Measurements from ENCODE around the gene FMO3. TPM values are rescaled to one million over a fixed set of nuclear protein-coding genes. Genes with fewer than 3 reads are reported as not detected.

Gene FMO3
- not detected in 2 replicates for polyA plus RNA-seq
- not detected in 2 replicates for polyA minus RNA-seq

DNA sequence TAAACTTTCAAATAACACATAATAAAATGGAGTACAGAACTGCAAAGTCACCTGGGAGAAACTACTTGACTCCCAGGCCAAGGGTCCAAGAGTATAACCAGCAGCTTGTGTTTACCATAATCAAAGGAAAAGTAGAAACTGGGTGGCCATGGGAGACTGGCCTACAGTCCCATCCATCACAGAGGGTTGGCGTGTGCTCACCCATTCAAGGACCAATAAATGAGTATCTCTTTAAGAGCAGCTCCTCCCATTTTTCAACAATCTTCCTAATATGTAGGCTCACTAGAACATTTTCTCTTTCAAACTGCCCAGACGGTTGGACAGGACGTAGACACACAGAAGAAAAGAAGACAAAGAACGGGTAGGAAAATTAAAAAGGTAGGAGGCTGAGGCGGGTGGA lies at the start of gene FMO3:
FMO3 (plus strand) TSS at position 302 of the 400 bp plus-strand sequence. CDS start 1,754 bp downstream, outside the sequence.
- H3K27me3 ChIP-seq (ENCODE audit: insufficient read depth, low read depth, low read length): no peaks in the 10 kb centered on the region
- no peak within 1 kb of the TSS for H3K4me3 ChIP-seq (ENCODE audit: low read length)
- no peak within 1 kb of the TSS for H2AFZ ChIP-seq (ENCODE audit: low read depth, low read length)
- H3K4me2 ChIP-seq (ENCODE audit: low read length): no peak within 1 kb of the TSS
- H3F3A ChIP-seq (ENCODE audit: insufficient read depth, low read length, poor library complexity, severe bottlenecking): no peaks in the 10 kb centered on the region
- TF ChIP-seq EP300 (conservative IDR thresholded peaks at IDR 0.05; ENCODE audit: poor library complexity, severe bottlenecking) (no peak), TAF1 (IDR thresholded peaks at IDR 0.05; ENCODE audit: low read depth) (no peak), SMC3 (conservative IDR thresholded peaks at IDR 0.05; ENCODE audit: poor library complexity) (no peak)
- TF ChIP-seq, protein P1, sequence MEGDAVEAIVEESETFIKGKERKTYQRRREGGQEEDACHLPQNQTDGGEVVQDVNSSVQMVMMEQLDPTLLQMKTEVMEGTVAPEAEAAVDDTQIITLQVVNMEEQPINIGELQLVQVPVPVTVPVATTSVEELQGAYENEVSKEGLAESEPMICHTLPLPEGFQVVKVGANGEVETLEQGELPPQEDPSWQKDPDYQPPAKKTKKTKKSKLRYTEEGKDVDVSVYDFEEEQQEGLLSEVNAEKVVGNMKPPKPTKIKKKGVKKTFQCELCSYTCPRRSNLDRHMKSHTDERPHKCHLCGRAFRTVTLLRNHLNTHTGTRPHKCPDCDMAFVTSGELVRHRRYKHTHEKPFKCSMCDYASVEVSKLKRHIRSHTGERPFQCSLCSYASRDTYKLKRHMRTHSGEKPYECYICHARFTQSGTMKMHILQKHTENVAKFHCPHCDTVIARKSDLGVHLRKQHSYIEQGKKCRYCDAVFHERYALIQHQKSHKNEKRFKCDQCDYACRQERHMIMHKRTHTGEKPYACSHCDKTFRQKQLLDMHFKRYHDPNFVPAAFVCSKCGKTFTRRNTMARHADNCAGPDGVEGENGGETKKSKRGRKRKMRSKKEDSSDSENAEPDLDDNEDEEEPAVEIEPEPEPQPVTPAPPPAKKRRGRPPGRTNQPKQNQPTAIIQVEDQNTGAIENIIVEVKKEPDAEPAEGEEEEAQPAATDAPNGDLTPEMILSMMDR (IDR thresholded peaks at IDR 0.05; ENCODE audit: poor library complexity, severe bottlenecking): no peak
- H3K36me3 ChIP-seq (ENCODE audit: insufficient read depth, low read length): no peaks in the 10 kb centered on the region
- no peaks in the 10 kb centered on the region for H3K79me2 ChIP-seq (replicated peaks; ENCODE audit: insufficient read depth, low read length)
- no peak within 1 kb of the TSS for H3K9ac ChIP-seq (ENCODE audit: low read length)
- H3K9me3 ChIP-seq (ENCODE audit: low read length): no peaks in the 10 kb centered on the region
- no peak within 1 kb of the TSS for H3K27ac ChIP-seq (ENCODE audit: low read length)
- H4K20me1 ChIP-seq (ENCODE audit: insufficient read depth): no peaks in the 10 kb centered on the region
- H3K9me2 ChIP-seq (ENCODE audit: insufficient read depth, low read length): no peaks in the 10 kb centered on the region

DNA sequence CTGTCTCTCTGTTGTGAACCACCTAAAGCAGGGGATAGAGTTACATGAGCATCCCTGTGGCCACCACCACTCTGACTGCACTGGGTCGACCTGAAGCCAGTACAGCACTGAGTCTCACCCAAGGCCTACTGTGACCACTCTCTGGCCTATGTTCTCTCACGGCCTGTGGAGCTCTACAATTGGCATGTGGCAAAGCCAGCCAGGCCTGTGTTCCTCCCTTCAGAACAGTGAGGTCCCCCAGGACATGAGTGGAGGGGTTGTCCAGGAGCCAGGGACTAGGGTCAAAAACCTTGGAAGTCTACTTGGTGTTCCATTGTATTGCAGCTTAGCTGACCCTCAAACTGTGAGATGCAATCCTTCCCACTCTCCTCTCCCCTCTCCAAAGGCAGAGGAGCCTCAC lies 42.7 kb upstream of the FMO3 start:
- Histone ChIP-seq H3K27me3 (ENCODE audit: insufficient read depth, low read depth, low read length) (no peaks in the 10 kb centered on the region), H3K9ac (ENCODE audit: low read length) (no peak overlapping the region), H3K9me3 (ENCODE audit: low read length) (no peaks in the 10 kb centered on the region), H3K36me3 (ENCODE audit: insufficient read depth, low read length) (no peaks in the 10 kb centered on the region), H4K20me1 (ENCODE audit: insufficient read depth) (no peaks in the 10 kb centered on the region), H3K9me2 (ENCODE audit: insufficient read depth, low read length) (no peaks in the 10 kb centered on the region), H3F3A (ENCODE audit: insufficient read depth, low read length, poor library complexity, severe bottlenecking) (no peaks in the 10 kb centered on the region), H2AFZ (ENCODE audit: low read depth, low read length) (no peak overlapping the region), H3K4me2 (ENCODE audit: low read length) (no peak overlapping the region), H3K79me2 (replicated peaks; ENCODE audit: insufficient read depth, low read length) (no peaks in the 10 kb centered on the region), H3K4me3 (ENCODE audit: low read length) (no peak overlapping the region), H3K27ac (ENCODE audit: low read length) (no peak overlapping the region)
- TF ChIP-seq, protein P1 (IDR thresholded peaks at IDR 0.05; ENCODE audit: poor library complexity, severe bottlenecking): no peak
- no peak for TF ChIP-seq MXI1 (conservative IDR thresholded peaks at IDR 0.05; ENCODE audit: poor library complexity, severe bottlenecking)
- TF ChIP-seq, protein P2, sequence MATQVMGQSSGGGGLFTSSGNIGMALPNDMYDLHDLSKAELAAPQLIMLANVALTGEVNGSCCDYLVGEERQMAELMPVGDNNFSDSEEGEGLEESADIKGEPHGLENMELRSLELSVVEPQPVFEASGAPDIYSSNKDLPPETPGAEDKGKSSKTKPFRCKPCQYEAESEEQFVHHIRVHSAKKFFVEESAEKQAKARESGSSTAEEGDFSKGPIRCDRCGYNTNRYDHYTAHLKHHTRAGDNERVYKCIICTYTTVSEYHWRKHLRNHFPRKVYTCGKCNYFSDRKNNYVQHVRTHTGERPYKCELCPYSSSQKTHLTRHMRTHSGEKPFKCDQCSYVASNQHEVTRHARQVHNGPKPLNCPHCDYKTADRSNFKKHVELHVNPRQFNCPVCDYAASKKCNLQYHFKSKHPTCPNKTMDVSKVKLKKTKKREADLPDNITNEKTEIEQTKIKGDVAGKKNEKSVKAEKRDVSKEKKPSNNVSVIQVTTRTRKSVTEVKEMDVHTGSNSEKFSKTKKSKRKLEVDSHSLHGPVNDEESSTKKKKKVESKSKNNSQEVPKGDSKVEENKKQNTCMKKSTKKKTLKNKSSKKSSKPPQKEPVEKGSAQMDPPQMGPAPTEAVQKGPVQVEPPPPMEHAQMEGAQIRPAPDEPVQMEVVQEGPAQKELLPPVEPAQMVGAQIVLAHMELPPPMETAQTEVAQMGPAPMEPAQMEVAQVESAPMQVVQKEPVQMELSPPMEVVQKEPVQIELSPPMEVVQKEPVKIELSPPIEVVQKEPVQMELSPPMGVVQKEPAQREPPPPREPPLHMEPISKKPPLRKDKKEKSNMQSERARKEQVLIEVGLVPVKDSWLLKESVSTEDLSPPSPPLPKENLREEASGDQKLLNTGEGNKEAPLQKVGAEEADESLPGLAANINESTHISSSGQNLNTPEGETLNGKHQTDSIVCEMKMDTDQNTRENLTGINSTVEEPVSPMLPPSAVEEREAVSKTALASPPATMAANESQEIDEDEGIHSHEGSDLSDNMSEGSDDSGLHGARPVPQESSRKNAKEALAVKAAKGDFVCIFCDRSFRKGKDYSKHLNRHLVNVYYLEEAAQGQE (IDR thresholded peaks at IDR 0.05; ENCODE audit: borderline replicate concordance): no peak
- TF ChIP-seq RAD21 (conservative IDR thresholded peaks at IDR 0.05): no peak
- TF ChIP-seq POLR2AphosphoS5 (IDR thresholded peaks at IDR 0.05): no peak
- no peak for TF ChIP-seq EZH2 (IDR thresholded peaks at IDR 0.05; ENCODE audit: borderline replicate concordance, insufficient read depth, low read length, poor library complexity, severe bottlenecking)
- TF ChIP-seq EP300 (conservative IDR thresholded peaks at IDR 0.05; ENCODE audit: poor library complexity, severe bottlenecking): no peak
- TF ChIP-seq SMC3 (conservative IDR thresholded peaks at IDR 0.05; ENCODE audit: poor library complexity): no peak
- TF ChIP-seq TAF1 (IDR thresholded peaks at IDR 0.05; ENCODE audit: low read depth): no peak
